ENCODE data around the gene TOMM20.
"Not testable (repeated sequence)": the region's sequence is repeated elsewhere in the genome, so short reads cannot be mapped to it uniquely, and the experiment has no call there.

TOMM20 gene

GRCh38 chr1:235100194-235100772, 28.4 kb downstream of the TOMM20 start:
- DNase-seq: no peak

GRCh38 chr1:235098991-235099390, 29.6 kb downstream of the TOMM20 start:
- DNase-seq: no peak

GRCh38 chr1:235098547-235098946, 30.1 kb downstream of the TOMM20 start:
- DNase-seq: no peak

- DNase-seq: not testable (repeated sequence)
Measured at GRCh38 chr1:235097501-235097900, 31.1 kb downstream of the TOMM20 start.

- no peak for DNase-seq
Measured at GRCh38 chr1:235095938-235096562, 32.6 kb downstream of the TOMM20 start.

- peak; percentile 85 for DNase-seq
Measured at GRCh38 chr1:235093696-235094592, 34.7 kb downstream of the TOMM20 start.

- no peak for DNase-seq
Measured at GRCh38 chr1:235093013-235093695, 35.5 kb downstream of the TOMM20 start.

- not testable (repeated sequence) for DNase-seq
Measured at GRCh38 chr1:235092415-235092814, 36.2 kb downstream of the TOMM20 start.

- DNase-seq: not testable (repeated sequence)
Measured at GRCh38 chr1:235092045-235092406, 36.6 kb downstream of the TOMM20 start.

GRCh38 chr1:235091319-235092044, 37.2 kb downstream of the TOMM20 start:
- not testable (repeated sequence) for DNase-seq

- no peak for DNase-seq
Measured at GRCh38 chr1:235090406-235091069, 38.1 kb downstream of the TOMM20 start.

- no peak for DNase-seq
Measured at GRCh38 chr1:235088907-235089306, 39.7 kb downstream of the TOMM20 start.

- DNase-seq: no peak
Measured at GRCh38 chr1:235088430-235088829, 40.2 kb downstream of the TOMM20 start.

- no peak for DNase-seq
Measured at GRCh38 chr1:235087906-235088305, 40.7 kb downstream of the TOMM20 start.

- DNase-seq: not testable (repeated sequence)
Measured at GRCh38 chr1:235085411-235086117, 43.1 kb downstream of the TOMM20 start.

GRCh38 chr1:235080788-235081187, 47.8 kb downstream of the TOMM20 start:
- not testable (repeated sequence) for DNase-seq

- DNase-seq: not testable (repeated sequence)
Measured at GRCh38 chr1:235080297-235080657, 48.4 kb downstream of the TOMM20 start.

- DNase-seq: no peak
Measured at GRCh38 chr1:235079443-235080296, 49.0 kb downstream of the TOMM20 start.

GRCh38 chr1:235078480-235079381, 49.9 kb downstream of the TOMM20 start:
- DNase-seq: no peak

Data from activated naive CD4-positive, alpha-beta T cell treated with anti-CD3 and anti-CD28 coated beads, Interleukin-2, amount 50 U/mL, for 16 hours (primary cell).